22Rv1 (cell line): ENCODE data around the gene FBXO44.

Experiments used
- H3K27ac ChIP-seq: fragments of 450-650 bp; 2 replicates; pipeline ENCODE4 v1.5.1; 2017
- ZFX ChIP-seq: fragments of 450-650 bp; IDR thresholded peaks from 2 replicates; pipeline ENCODE4 v1.6.1; 2017; ENCODE audit warnings: antibody characterized with exemption, borderline replicate concordance
- TF ChIP-seq, protein P1 (sequence below): fragments of 450-650 bp; IDR thresholded peaks from 2 replicates; pipeline ENCODE4 v1.5.1; 2017; ENCODE audit warnings: mild to moderate bottlenecking

The FBXO44 gene

GRCh38 chr1:11647333-11647732, 7.3 kb upstream of the FBXO44 start:
- TF ChIP-seq, protein P1, sequence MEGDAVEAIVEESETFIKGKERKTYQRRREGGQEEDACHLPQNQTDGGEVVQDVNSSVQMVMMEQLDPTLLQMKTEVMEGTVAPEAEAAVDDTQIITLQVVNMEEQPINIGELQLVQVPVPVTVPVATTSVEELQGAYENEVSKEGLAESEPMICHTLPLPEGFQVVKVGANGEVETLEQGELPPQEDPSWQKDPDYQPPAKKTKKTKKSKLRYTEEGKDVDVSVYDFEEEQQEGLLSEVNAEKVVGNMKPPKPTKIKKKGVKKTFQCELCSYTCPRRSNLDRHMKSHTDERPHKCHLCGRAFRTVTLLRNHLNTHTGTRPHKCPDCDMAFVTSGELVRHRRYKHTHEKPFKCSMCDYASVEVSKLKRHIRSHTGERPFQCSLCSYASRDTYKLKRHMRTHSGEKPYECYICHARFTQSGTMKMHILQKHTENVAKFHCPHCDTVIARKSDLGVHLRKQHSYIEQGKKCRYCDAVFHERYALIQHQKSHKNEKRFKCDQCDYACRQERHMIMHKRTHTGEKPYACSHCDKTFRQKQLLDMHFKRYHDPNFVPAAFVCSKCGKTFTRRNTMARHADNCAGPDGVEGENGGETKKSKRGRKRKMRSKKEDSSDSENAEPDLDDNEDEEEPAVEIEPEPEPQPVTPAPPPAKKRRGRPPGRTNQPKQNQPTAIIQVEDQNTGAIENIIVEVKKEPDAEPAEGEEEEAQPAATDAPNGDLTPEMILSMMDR: no peak
- TF ChIP-seq ZFX: no peak
- H3K27ac ChIP-seq: no peak overlapping the region

DNA sequence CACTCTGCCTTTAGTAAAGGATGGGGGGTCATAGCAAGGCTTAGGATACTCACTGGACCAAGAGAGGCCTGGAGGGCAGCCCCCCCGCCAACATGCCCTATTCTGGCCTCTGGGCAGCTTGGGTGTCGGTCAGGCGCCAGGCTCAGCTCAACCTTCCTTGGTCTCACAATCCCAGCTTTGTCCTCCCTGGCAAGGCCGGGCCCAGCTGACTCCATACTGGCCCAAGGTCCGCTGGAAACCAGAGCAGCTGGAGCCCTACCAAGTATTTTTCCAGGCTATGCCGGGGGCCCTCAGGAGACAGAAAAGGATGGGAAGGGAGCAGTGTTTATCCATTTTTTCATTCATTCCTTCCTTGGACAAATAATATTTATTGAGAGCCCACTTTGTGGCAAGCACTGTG, 6.6 kb upstream of the FBXO44 start:
- no peak for TF ChIP-seq ZFX
- TF ChIP-seq, protein P1: no peak

DNA sequence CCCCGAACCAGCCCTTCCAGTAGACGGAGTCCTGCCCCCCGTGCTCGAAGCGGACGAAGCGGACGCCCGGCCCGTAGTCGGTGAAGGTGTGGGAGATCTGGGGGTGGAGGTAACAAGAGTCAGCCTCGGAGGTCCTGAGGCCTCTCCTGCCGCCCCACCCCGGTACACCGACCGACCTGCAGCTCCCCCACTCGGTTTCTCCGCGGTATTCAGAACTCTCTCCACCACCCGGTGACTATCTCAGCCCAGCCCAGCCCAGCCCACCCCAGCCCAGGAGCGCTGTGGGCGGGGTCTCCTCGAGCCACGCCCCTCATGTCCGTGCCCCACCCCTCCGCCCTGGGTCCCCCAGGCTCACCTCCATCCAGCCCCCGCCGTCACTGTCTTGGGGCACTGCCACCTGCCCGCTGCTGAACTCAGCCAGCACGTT, 5.9 kb upstream of the FBXO44 start:
- no peak for TF ChIP-seq ZFX
- TF ChIP-seq, protein P1: peak; percentile 19
- no peak overlapping the region for H3K27ac ChIP-seq

More for the DNA sequence above, 6.6 kb upstream of the FBXO44 start:
- no peak overlapping the region for H3K27ac ChIP-seq

DNA sequence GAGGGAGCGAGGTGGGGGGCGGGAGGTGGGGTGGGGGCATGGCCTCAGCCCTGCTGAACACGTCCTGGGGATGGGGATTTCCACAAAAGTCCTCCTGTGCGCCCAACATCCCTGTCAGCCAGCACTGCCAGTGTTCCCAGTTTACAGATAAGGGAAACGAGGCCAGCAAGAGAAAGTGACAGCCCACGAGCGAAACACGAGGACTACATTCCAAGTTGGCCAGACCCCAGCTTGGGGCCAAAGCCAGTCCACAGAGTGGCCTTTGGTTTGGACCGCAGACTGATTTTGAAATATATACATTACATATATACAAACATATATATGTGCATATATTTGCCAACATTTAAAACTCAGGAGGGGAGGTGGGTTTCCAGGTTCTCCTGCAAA, 5.4 kb upstream of the FBXO44 start:
- no peak overlapping the region for H3K27ac ChIP-seq
- TF ChIP-seq ZFX: no peak
- TF ChIP-seq, protein P1: no peak

- H3K27ac ChIP-seq: peak overlapping the region; percentile 26; the same call in 1 of the 2 replicates
- TF ChIP-seq ZFX: no peak
- TF ChIP-seq, protein P1: no peak
These were observed 4.9 kb upstream of the FBXO44 start for GRCh38 chr1:11649624-11650330.

- TF ChIP-seq, protein P1: peak; percentile 92
- no peak for TF ChIP-seq ZFX
- peak overlapping the region; percentile 26; the same call in 1 of the 2 replicates for H3K27ac ChIP-seq
These were observed 4.2 kb upstream of the FBXO44 start for GRCh38 chr1:11650331-11650991.

DNA sequence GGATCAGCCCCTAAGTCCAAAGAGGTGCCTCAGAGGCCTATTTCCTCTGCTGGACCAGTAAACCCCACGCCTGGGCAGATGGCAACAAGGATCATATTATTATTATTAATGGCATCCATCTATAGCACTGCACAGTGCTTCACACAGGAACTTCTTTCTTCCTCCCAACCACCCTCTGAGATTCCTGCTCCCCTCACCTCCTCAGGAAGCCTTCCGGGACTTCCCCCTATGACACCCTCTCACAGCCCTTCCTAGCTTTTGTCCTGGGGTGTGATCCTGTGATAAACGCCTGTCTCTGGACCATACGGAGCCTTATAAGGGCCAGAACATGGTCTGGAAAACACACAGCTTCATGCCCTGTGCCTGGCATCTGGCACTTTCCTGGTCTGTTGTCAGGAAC, 3.7 kb upstream of the FBXO44 start:
- TF ChIP-seq ZFX: no peak
- TF ChIP-seq, protein P1: no peak
- H3K27ac ChIP-seq: peak overlapping the region; percentile 26; the same call in 1 of the 2 replicates
